Melanocyte of skin (primary cell): ENCODE results near the gene TAP2. TPM values are rescaled to one million over a fixed set of nuclear protein-coding genes. Genes with fewer than 3 reads are reported as not detected.

Experiments
- total RNA-seq, 2 donors: library from RNA; depleted of rRNA; stranded (reverse); fragments of >200 nt; gene quantifications; 2 replicates each; pipeline ENCODE4 v1.2.3, GENCODE V29; 2012

TAP2 gene
- 100 to 1,000 TPM; 109 to 420 TPM for total RNA-seq

GRCh38 chr6:32838114-32838958 lies at the start of gene TAP2:
Gene TAP2 (minus strand): TSS chr6:32838739. CDS start chr6:32838233, 506 bp downstream.

GRCh38 chr6:32853541-32854375 lies 15.2 kb upstream of the TAP2 start, which contains the start of the genes PSMB9 and TAP1:
Gene PSMB9 (plus strand): TSS chr6:32854192. CDS start chr6:32854230, 38 bp downstream.
Gene TAP1 (minus strand): TSS chr6:32853704. CDS start chr6:32853636, 68 bp downstream.

DNA sequence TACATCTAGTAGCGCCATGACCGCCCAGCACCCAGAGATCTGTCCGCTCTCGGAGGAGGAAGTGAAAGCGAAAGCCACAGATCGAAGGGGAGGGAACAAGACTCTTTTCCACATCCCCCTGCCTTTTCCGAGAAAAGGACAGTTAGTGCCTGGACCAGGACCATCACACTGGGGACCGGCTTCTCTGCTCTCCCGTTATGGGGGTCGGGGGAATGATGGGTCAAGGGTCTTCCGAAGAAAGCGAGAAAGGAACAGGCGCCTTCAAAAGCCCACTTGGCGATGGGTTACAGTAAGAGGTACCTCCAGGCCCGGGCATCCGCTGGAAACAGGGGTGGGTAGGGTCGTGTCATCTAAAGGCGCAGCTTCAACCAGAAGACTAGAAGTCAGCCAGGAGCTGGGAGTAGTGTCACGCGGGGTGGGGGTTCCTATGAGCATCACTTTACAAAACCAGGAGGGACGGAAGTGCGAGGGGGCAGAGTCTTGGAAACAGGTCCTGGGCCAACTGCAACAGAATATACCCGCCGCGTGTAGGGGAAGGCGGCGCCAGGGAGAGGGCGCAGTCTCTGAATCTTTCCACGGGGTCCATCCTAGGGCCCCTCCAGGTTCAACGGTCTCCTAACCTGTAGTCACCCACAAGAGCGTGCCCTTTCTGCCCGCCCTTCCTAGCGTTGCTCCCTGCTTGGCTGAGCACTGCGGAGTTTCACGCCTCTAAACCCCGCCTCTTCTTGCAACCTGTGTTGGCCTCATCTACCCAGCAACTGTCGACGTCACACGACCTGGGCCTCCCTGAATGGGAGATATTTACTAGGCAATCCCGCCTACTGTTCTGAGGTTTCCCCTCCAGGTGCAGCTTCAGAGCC lies 5.7 kb upstream of the TAP2 start, which contains the start of gene PSMB8:
Gene PSMB8 (minus strand): TSS at position 69 of the 860 bp plus-strand sequence. CDS start 51 bp downstream, at position 18.

DNA sequence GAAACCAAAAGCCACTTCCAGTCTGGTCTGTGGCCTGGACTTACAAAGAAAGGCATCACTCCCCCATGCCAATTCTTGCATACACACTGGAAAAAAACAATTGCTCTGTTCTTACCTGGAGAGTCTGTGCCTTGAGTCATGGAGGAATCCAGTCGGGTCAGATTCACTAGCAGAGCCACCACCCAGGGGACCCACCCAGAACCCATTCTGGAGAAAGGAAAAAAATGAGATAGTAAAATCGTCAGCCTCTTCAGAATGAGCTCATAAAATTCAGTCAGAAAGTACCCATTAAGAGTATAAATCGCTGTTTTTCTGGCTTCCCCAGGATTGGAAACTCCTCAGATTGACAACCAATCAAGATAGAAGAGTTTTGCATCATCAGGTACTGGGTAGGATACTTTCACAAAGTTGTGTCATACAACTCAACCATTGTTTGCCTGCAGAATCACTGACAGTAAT lies 21.8 kb downstream of the TAP2 start, which contains the start of gene HLA-DOB:
Gene HLA-DOB (minus strand): TSS at position 257 of the 459 bp plus-strand sequence. CDS start 51 bp downstream, at position 206.

Other genes with a start within 250 kb of the TAP2 start
- 10 to 100 TPM in 1 of 2 donors, 1 to 10 TPM in 1; 8.9 to 17.0 TPM for gene HLA-DRB1, start 248.9 kb downstream of the TAP2 start, total RNA-seq
- gene HLA-DQA1, start 201.3 kb downstream of the TAP2 start, total RNA-seq = under 1 TPM; under 0.01 to 0.69 TPM
- gene HLA-DQB1, start 172.1 kb downstream of the TAP2 start, total RNA-seq = 1 to 10 TPM; 1.7 to 3.3 TPM
- not detected for gene HLA-DQA2, start 97.3 kb downstream of the TAP2 start, total RNA-seq
- not detected for gene HLA-DQB2, start 75.2 kb downstream of the TAP2 start, total RNA-seq
- gene HLA-DOB, start 21.7 kb downstream of the TAP2 start, total RNA-seq = under 1 TPM; 0.34 to 1.00 TPM
- 100 to 1,000 TPM; 172 to 207 TPM for gene PSMB8, start 5.3 kb upstream of the TAP2 start, total RNA-seq
- gene TAP1, start 15.0 kb upstream of the TAP2 start, total RNA-seq = 100 to 1,000 TPM; 391 to 542 TPM
- gene PSMB9, start 15.5 kb upstream of the TAP2 start, total RNA-seq = 100 to 1,000 TPM; 114 to 151 TPM
- 1 to 10 TPM; 4.5 to 9.7 TPM for gene HLA-DMB, start 102.3 kb upstream of the TAP2 start, total RNA-seq
- 10 to 100 TPM in 1 of 2 donors, 1 to 10 TPM in 1; 7.2 to 30.6 TPM for gene HLA-DMA, start 114.4 kb upstream of the TAP2 start, total RNA-seq
- 100 to 1,000 TPM; 101 to 120 TPM for gene BRD2, start 129.9 kb upstream of the TAP2 start, total RNA-seq
- 1 to 10 TPM in 1 of 2 donors, under 1 TPM in 1; under 0.01 to 1.7 TPM for gene HLA-DOA, start 170.9 kb upstream of the TAP2 start, total RNA-seq
- 10 to 100 TPM; 39.2 to 42.0 TPM for gene HLA-DPA1, start 234.9 kb upstream of the TAP2 start, total RNA-seq
- gene HLA-DPB1, start 237.3 kb upstream of the TAP2 start, total RNA-seq = 1 to 10 TPM; 7.2 to 9.7 TPM